H9 (cell line): ENCODE results near the gene ENPP7. TPM values are rescaled to one million over a fixed set of nuclear protein-coding genes. Genes with fewer than 3 reads are reported as not detected.

Experiments
- DNase-seq: peaks from one replicate; pipeline ENCODE4 v3.0.0-alpha.2; 2017
- H2AFZ ChIP-seq: one replicate; pipeline ENCODE4 v1.6.1; 2013; ENCODE audit warnings: mild to moderate bottlenecking, low read length, control low read depth, moderate library complexity
- H2AK5ac ChIP-seq: 2 replicates; pipeline ENCODE4 v1.6.1; 2013; ENCODE audit warnings: low read length, control low read depth, mixed read lengths; ENCODE audit not compliant: insufficient read length
- H2BK120ac ChIP-seq: one replicate; pipeline ENCODE4 v1.6.1; 2013; ENCODE audit warnings: low read depth, mild to moderate bottlenecking, low read length, control low read depth, inconsistent platforms; ENCODE audit not compliant: poor library complexity, severe bottlenecking
- H2BK12ac ChIP-seq: 2 replicates; pipeline ENCODE4 v1.6.1; 2013; ENCODE audit warnings: low read length, control low read depth, mixed read lengths, low read depth; ENCODE audit not compliant: insufficient read length
- H2BK15ac ChIP-seq: 2 replicates; pipeline ENCODE4 v1.6.1; 2013; ENCODE audit warnings: low read depth, low read length, control low read depth
- H2BK20ac ChIP-seq: one replicate; pipeline ENCODE4 v1.6.1; 2013; ENCODE audit warnings: low read depth, mild to moderate bottlenecking, low read length, control low read depth, inconsistent platforms; ENCODE audit not compliant: poor library complexity, severe bottlenecking
- H2BK5ac ChIP-seq: 2 replicates; pipeline ENCODE4 v1.6.1; 2013; ENCODE audit warnings: low read length, control low read depth, mixed read lengths; ENCODE audit not compliant: insufficient read length
- H3K14ac ChIP-seq: 2 replicates; pipeline ENCODE4 v1.6.1; 2013; ENCODE audit warnings: low read length, control low read depth; ENCODE audit not compliant: insufficient read depth
- H3K18ac ChIP-seq: 2 replicates; pipeline ENCODE4 v1.6.1; 2013; ENCODE audit warnings: low read depth, mild to moderate bottlenecking, mixed read lengths, low read length, control low read depth; ENCODE audit not compliant: insufficient read length
- H3K23ac ChIP-seq: 2 replicates; pipeline ENCODE4 v1.6.1; 2013; ENCODE audit warnings: low read length, control low read depth, mixed read lengths, low read depth; ENCODE audit not compliant: insufficient read length
- H3K23me2 ChIP-seq: 2 replicates; pipeline ENCODE4 v1.6.1; 2013; ENCODE audit warnings: low read depth, mild to moderate bottlenecking, mixed read lengths, low read length, control low read depth; ENCODE audit not compliant: insufficient read length, poor library complexity, severe bottlenecking
- H3K27ac ChIP-seq: 2 replicates; pipeline ENCODE4 v1.5.1; 2013; ENCODE audit warnings: low read length, control low read depth, mixed read lengths, low read depth; ENCODE audit not compliant: insufficient read length
- H3K27me3 ChIP-seq: 2 replicates; pipeline ENCODE4 v1.6.1; 2013; ENCODE audit warnings: low read length, control low read depth, inconsistent platforms; ENCODE audit not compliant: insufficient read depth
- H3K4ac ChIP-seq: 2 replicates; pipeline ENCODE4 v1.6.1; 2013; ENCODE audit warnings: low read depth, mild to moderate bottlenecking, control low read depth, inconsistent platforms, low read length, moderate library complexity
- H3K4me1 ChIP-seq: 2 replicates; pipeline ENCODE4 v1.6.1; 2013; ENCODE audit warnings: low read length, control low read depth, inconsistent platforms; ENCODE audit not compliant: insufficient read depth
- H3K4me2 ChIP-seq: 2 replicates; pipeline ENCODE4 v1.6.1; 2013; ENCODE audit warnings: low read length, control low read depth, mixed read lengths; ENCODE audit not compliant: insufficient read length, insufficient read depth
- H3K56ac ChIP-seq: 2 replicates; pipeline ENCODE4 v1.6.1; 2013; ENCODE audit warnings: low read depth, mild to moderate bottlenecking, mixed read lengths, low read length, control low read depth; ENCODE audit not compliant: insufficient read length
- H3K79me1 ChIP-seq: 2 replicates; pipeline ENCODE4 v1.6.1; 2013; ENCODE audit warnings: low read depth, mild to moderate bottlenecking, moderate library complexity, low read length, control low read depth, inconsistent platforms; ENCODE audit not compliant: insufficient read depth, poor library complexity, severe bottlenecking
- H3K79me2 ChIP-seq: 2 replicates; pipeline ENCODE4 v1.6.1; 2013; ENCODE audit warnings: low read length, control low read depth, inconsistent platforms; ENCODE audit not compliant: insufficient read depth
- H3K9ac ChIP-seq: 2 replicates; pipeline ENCODE4 v1.6.1; 2013; ENCODE audit warnings: low read length, control low read depth, mixed read lengths; ENCODE audit not compliant: insufficient read length; ENCODE audit errors: extremely low read depth
- H3K9me3 ChIP-seq: one replicate; pipeline ENCODE4 v1.6.1; 2013; ENCODE audit warnings: low read depth, low read length, inconsistent platforms; ENCODE audit not compliant: control insufficient read depth
- H3T11ph ChIP-seq: one replicate; pipeline ENCODE4 v1.6.1; 2013; ENCODE audit warnings: mild to moderate bottlenecking, low read length, control low read depth, inconsistent platforms
- H4K20me1 ChIP-seq: one replicate; pipeline ENCODE4 v1.6.1; 2013; ENCODE audit not compliant: control insufficient read depth, insufficient read length, insufficient read depth
- H4K5ac ChIP-seq: 2 replicates; pipeline ENCODE4 v1.6.1; 2013; ENCODE audit warnings: low read depth, mild to moderate bottlenecking, mixed read lengths, low read length, control low read depth; ENCODE audit not compliant: insufficient read length
- H4K8ac ChIP-seq: replicated peaks from 2 replicates; pipeline ENCODE4 v1.6.1; 2013; ENCODE audit warnings: low read length, control low read depth, mixed read lengths, low read depth; ENCODE audit not compliant: insufficient read length
- H4K91ac ChIP-seq: 2 replicates; pipeline ENCODE4 v1.6.1; 2013; ENCODE audit warnings: low read depth, mild to moderate bottlenecking, moderate library complexity, mixed read lengths, low read length, control low read depth; ENCODE audit not compliant: insufficient read length
- H3K27ac Mint-ChIP-seq, 3 experiments: 2 replicates in 2 of 3; 3 replicates in 1 of 3; pipeline ENCODE4 v1.8.0; 2020 to 2021; ENCODE audit warnings: mixed read lengths in 3 of 3, mild to moderate bottlenecking in 1 of 3, moderate library complexity in 1 of 3
- H3K27me3 Mint-ChIP-seq: 2 replicates; pipeline ENCODE4 v1.8.0; 2021; ENCODE audit warnings: low read depth, mild to moderate bottlenecking, moderate library complexity, mixed read lengths
- H3K36me3 Mint-ChIP-seq, 3 experiments: 2 replicates in 2 of 3; 3 replicates in 1 of 3; pipeline ENCODE4 v1.8.0; 2020 to 2021; ENCODE audit warnings: low read depth in 3 of 3, mixed read lengths in 3 of 3; ENCODE audit not compliant: insufficient read depth in 1 of 3
- H3K4me1 Mint-ChIP-seq, 2 experiments: 2 replicates each; pipeline ENCODE4 v1.8.0; 2020; ENCODE audit warnings: mixed read lengths in 2 of 2
- H3K4me3 Mint-ChIP-seq, 2 experiments: 2 replicates in 1 of 2; 3 replicates in 1 of 2; pipeline ENCODE4 v1.8.0; 2020 to 2021; ENCODE audit warnings: mild to moderate bottlenecking in 2 of 2, mixed read lengths in 2 of 2, moderate library complexity in 1 of 2
- H3K9me3 Mint-ChIP-seq, 2 experiments: 2 replicates in 1 of 2; 3 replicates in 1 of 2; pipeline ENCODE4 v1.8.0; 2020; ENCODE audit warnings: mild to moderate bottlenecking in 2 of 2, mixed read lengths in 2 of 2, moderate library complexity in 1 of 2
- CTCF ChIP-seq: fragments of 200-600 bp; sonication (generic); conservative IDR thresholded peaks from 3 replicates; pipeline ENCODE4 v1.8.0; 2021; ENCODE audit warnings: antibody characterized with exemption, mild to moderate bottlenecking
- WGBS: extraction: QIAGEN DNeasy Blood & Tissue Kit; methylation state at CpG from one replicate; pipeline ENCODE4 v1.1.7; 2013; ENCODE audit warnings: missing lambda C conversion rate, low lambda C conversion rate, mixed read lengths; ENCODE audit not compliant: insufficient read length; ENCODE audit errors: extremely low coverage; 5-methylcytosine and 5-hydroxymethylcytosine counted together
- total RNA-seq: library from RNA; stranded (reverse); gene quantifications from 2 replicates; pipeline ENCODE4 v1.2.1, GENCODE V29; 2021

ENPP7 gene
- total RNA-seq, 1 experiment from 2014 or later, result not detected

- no peak overlapping the region for H3K27ac ChIP-seq
- H2BK20ac ChIP-seq, result no peak overlapping the region
- peaks cover 12 to 19% of the 10 kb centered on the region in 2 experiments for H3K4me1 Mint-ChIP-seq
- H3K4ac ChIP-seq, result no peak overlapping the region
- no peaks in the 10 kb centered on the region for H3K36me3 Mint-ChIP-seq
- H3K4me3 Mint-ChIP-seq, result no peak overlapping the region
- H2BK120ac ChIP-seq, result no peak overlapping the region
- H3K4me1 ChIP-seq, result peaks cover 2% of the 10 kb centered on the region; the same call in 1 of the 2 replicates
- no peak overlapping the region for H4K8ac ChIP-seq
- H3K23me2 ChIP-seq, result peaks cover 17% of the 10 kb centered on the region
- H2AFZ ChIP-seq, result no peak overlapping the region
- no peak overlapping the region for H4K5ac ChIP-seq
- no peak overlapping the region for H2BK15ac ChIP-seq
- no peak overlapping the region for H2AK5ac ChIP-seq
- no CpG with 5 or more reads among the region's 6 CpGs for WGBS
- no peak overlapping the region for H2BK12ac ChIP-seq
- H4K20me1 ChIP-seq, result peaks cover 5% of the 10 kb centered on the region
- H3K9me3 Mint-ChIP-seq, result no peaks in the 10 kb centered on the region
- no peak overlapping the region for H3K4me2 ChIP-seq
- H3T11ph ChIP-seq, result no peak overlapping the region
- no peaks in the 10 kb centered on the region for H3K9me3 ChIP-seq
- H3K79me1 ChIP-seq, result no peaks in the 10 kb centered on the region
- no peak overlapping the region for H3K56ac ChIP-seq
- H3K27me3 ChIP-seq, result peaks cover 17% of the 10 kb centered on the region
- no peak for TF ChIP-seq CTCF
- H3K18ac ChIP-seq, result no peak overlapping the region
- peaks cover 85% of the 10 kb centered on the region for H3K27me3 Mint-ChIP-seq
- no peak overlapping the region for H4K91ac ChIP-seq
- no peak overlapping the region for H3K23ac ChIP-seq
- no peak for DNase-seq
- no peaks in the 10 kb centered on the region for H3K79me2 ChIP-seq
- H3K9ac ChIP-seq, result no peak overlapping the region
- no peak overlapping the region for H3K27ac Mint-ChIP-seq
- no peak overlapping the region for H2BK5ac ChIP-seq
- no peak overlapping the region for H3K14ac ChIP-seq
Measured at GRCh38 chr17:79745641-79746105, 14.9 kb downstream of the ENPP7 start.
